Neural cell (in vitro differentiated cells): Measurements from ENCODE around the gene NXNL1.
"Not testable (repeated sequence)": the region's sequence is repeated elsewhere in the genome, so short reads cannot be mapped to it uniquely, and the experiment has no call there.

Experiments
- CTCF ChIP-seq: fragments of 450-650 bp; IDR thresholded peaks from 2 replicates; pipeline ENCODE4 v1.5.1; 2014; ENCODE audit warnings: antibody characterized with exemption, mild to moderate bottlenecking, moderate library complexity; ENCODE audit not compliant: poor library complexity, severe bottlenecking
- EZH2 ChIP-seq: fragments of 200-600, 300-800 bp; shearing (Covaris generic), sonication (generic); IDR thresholded peaks from 2 replicates; pipeline ENCODE4 v1.6.1; 2014; ENCODE audit warnings: antibody characterized with exemption, low read length, borderline replicate concordance, mild to moderate bottlenecking; ENCODE audit not compliant: insufficient read depth, poor library complexity, severe bottlenecking
- MXI1 ChIP-seq: fragments of 450-650 bp; conservative IDR thresholded peaks from 2 replicates; pipeline ENCODE4 v1.6.1; 2014; ENCODE audit warnings: antibody characterized with exemption, mild to moderate bottlenecking; ENCODE audit not compliant: poor library complexity, severe bottlenecking
- SMC3 ChIP-seq: fragments of 450-650 bp; conservative IDR thresholded peaks from 2 replicates; pipeline ENCODE4 v1.6.1; 2014; ENCODE audit warnings: antibody characterized with exemption, mild to moderate bottlenecking, moderate library complexity; ENCODE audit not compliant: poor library complexity

DNA sequence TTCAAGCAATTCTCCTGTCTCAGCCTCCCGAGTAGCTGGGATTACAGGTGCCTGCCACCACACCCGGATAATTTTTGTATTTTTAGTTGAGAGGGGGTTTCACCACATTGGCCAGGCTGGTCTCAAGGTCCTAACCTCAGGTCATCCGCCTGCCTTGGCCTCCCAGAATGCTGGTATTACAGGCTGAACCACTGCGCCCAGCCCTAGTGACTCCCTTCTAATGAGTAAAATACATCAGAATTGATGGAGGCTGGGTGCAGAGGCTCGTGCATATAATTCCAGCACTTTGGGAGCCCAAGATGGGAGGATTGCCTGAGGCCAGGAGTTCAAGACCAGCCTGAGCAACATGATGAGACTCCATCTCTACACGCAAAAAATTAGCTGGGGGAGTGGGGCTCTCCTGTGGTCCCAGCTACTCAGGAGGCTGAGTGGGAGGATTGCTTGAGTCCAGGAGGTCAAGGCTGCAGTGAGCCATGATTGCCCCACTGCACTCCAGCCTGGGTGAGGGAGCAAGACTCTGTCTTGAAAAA lies 14.3 kb upstream of the NXNL1 start:
- not testable (repeated sequence) for TF ChIP-seq MXI1, SMC3, CTCF, EZH2
